Measurements from ENCODE around the gene FRMD4B.

FRMD4B gene

GRCh38 chr3:69197922-69198530 is 187.9 kb downstream of the FRMD4B start:
- peak; percentile 6 to 60 (median 38) for DNase-seq

DNA sequence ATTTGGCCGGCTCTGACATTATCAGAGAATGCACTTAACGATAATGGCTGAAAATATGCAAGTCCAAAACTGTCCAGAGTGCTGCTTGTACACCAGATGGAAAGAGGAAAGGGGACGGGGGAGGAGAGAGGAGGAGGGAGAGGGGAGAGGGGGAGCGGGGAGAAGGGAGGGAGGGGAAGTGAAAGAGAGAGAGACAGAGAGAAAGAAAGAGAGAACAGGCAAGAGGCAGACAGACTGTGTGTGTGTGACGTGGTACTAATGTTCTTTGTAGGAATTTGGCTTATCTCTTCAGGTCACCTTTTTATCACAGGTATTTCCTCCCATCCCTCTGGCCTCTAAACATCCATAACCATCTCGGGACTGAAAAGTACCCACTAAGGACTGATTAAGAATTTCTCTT is 188.4 kb downstream of the FRMD4B start:
- no peak for DNase-seq

DNA sequence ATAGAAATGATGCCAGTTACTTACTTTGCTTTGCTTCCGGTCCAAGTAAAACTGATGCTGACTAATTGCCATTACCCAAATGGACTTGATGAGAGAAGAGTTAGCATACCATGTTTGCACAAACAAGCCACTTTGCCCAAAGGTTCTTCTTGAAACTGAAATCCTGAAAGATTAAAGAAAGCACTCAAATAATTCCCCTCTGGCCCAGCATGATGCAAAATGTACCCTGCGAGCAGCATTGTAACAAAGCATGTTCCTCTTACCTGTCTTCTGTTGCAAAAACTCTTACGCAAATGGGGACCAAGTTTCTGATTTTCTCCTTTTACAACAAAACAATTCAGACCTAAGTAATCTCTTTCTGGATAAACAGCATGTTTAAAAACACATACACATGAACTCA is 189.0 kb downstream of the FRMD4B start:
- no peak for DNase-seq

GRCh38 chr3:69194431-69195165 is 191.3 kb downstream of the FRMD4B start:
- no peak for DNase-seq

DNA sequence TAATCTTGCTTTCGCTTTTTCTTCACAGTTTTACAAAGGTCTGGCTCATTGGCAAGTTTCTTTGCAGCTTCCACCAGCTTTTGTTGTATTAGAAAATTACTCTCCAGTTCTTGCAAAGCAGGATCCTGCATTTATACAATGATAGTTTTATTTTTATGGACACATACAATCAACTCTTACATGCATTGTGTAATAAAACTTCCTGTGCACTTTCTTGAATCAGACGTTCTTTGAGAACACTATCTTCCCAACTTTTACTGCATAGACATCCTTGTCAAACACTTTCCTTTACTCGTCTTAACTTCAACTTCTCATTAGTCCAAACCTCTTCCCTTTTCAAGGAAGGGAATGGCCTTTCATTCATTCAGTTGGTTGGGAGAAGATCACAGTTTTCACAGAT is 192.1 kb downstream of the FRMD4B start:
- no peak for DNase-seq

DNA sequence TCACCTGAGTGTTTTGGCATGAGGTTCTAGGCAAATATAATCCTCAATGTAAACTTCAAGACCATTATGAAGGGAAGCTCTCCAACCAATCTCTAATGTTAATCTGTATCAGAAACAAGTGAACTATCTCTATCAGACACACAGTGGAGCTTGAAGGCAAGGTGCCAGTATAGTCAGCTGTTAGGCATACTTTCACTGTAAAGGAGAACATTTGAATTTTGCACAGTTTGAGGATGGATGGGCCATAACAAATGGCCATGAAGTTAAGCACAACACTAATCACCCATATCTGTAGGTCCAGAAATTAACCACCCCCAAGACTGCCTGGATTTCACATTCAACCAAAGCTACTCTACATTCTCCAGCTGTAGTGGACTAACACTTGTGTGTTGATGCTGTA is 194.4 kb downstream of the FRMD4B start:
- no peak for DNase-seq

DNA sequence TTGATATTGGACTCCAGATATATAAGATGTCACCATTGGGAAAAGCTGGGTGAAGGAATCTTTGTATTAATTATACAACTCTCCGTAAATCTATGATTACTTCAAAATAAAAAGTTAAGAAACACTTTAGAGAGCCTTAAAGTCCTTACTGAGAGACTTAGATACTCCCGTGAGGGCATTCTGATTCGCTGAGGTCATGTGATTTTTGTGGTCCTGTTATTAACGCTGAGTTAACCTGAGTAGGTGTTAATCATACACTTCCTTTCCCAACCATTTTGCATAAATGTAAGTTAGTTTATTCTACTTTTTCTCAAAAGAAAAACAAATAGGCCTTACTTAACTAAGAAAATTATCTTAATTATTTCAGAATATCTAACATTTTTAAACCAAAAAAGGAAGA is 196.4 kb downstream of the FRMD4B start:
- no peak for DNase-seq

GRCh38 chr3:69186575-69187093 is 199.3 kb downstream of the FRMD4B start:
- no peak for DNase-seq

DNA sequence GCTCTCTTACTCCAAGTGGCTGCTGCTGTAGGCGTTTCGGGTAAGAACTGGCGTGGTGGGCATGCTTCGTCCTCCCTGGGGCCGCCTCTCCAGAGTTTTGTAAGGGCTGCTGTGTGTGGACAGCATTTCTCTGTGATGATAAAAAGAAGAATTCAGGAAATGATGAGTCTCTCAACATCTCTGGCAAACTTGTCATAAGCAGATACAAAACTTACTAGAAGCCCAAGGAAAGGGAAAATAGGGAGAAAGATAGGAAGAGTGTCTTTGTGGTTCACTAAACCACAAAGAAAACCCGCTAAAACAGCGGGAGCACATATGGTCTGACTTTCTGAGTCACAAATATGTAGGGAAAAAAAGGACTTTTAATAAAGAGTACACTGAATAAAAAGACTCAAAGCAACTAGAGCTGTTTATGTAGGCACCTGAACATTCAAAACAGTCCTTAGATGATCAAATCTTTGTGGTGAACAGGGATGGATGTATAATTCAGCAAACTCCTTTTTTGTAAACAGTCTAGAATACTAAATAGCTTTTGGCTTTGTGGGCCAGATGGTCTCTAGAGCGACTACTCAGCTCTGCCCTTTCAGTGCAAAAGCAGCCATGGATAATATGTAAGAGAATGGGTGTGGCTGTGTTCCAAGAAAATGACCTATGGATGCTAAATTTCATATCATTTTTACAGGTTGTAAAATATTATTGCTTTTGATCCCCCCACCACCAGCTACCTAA is 203.1 kb downstream of the FRMD4B start:
- no peak for DNase-seq

- no peak for DNase-seq
These were observed 204.2 kb downstream of the FRMD4B start for GRCh38 chr3:69181592-69182211.

DNA sequence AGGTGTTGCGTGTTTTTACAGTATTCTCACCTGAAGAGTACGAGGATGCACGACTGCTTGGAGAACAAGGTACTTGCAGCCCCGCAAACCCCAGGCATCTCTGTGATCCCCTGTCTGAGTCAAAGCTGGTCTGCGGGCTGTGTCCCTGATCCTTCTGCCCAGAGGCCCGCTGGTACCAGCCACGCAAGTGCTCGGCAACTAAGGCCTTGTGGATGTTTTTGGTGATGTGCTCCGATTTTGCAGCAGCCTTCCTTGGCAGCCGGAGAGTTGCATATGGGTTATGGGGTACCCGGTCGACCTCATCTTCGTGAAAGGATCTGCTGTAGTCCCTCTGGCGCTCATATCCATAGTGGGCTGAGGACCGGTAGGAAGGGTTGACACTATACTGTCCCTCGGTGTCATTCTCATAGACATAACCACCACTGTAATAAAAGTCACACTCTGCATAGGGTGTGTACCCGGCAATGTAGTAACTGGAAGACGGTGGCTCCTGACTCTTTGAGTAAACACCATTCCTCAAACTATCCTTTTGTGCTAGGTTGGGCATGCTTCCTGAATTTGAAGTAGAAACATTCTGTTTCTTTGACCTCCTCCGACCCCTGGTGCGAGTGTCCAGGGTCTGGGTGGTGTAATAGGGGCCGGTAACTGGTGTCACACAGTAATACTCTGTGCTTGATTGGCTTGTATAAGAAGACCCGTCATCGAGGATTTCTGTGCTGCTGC is 204.9 kb downstream of the FRMD4B start:
- no peak for DNase-seq

- DNase-seq = no peak
These were observed 206.0 kb downstream of the FRMD4B start for GRCh38 chr3:69179740-69180372.

DNA sequence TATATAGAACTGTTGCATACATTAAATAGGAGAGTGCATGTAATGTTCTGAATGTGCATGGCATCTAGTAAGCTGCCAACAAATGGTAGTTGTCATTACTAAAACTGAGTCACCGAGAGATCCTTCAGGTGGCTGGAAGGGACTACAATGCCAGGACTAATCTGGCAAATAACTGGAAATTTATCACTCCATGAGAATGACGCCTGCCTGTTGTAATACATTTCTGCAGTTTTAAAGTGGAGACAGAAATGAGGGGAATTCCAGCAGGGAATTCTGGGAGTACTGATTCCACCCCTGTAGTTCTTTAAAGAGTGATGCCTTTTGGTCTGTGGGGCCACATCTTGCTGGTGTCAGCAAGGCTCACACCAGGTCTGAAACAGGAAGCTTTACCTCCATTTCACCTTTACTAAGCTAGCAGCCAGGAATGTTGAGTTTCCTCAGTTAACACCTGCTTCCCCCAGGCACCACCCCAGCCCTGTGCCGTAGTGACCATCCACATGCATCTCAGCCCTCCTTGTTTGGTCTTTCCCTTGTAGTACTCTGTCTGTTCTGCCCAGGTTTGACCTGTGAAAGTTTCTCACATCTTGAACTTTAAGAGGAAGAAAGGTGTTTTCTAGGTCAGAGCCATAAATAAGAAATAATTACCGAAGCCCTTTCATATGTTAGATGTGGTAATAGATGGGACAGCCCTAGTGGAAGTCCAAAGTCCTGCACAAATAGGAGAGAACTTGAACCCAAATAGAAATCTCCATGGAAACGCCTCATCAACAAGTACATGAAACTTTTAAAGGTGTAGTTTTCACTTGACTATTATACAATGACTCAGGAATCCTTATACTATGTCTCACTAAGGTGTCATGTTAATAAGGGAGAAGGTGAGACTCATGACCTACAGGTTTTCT is 206.8 kb downstream of the FRMD4B start:
- DNase-seq = no peak

DNA sequence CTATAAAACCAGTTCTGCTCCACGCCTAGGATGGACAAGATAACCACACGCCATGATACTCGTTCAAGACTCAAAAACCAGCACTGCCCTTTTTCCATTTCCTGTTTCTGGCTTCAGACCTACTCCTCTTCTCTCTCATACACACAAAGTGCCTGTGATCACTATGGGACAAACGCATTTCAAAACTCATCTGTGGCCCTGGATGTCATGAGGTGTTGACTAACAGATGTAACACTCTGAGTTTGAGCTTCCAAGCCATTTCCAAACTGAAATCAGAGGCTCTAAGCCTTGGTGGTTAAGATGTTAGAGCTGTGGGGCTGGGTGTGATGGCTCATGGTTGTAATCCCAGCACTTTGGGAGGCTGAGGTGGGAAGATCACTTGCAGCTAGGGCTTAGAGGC is 207.8 kb downstream of the FRMD4B start:
- no peak for DNase-seq

DNA sequence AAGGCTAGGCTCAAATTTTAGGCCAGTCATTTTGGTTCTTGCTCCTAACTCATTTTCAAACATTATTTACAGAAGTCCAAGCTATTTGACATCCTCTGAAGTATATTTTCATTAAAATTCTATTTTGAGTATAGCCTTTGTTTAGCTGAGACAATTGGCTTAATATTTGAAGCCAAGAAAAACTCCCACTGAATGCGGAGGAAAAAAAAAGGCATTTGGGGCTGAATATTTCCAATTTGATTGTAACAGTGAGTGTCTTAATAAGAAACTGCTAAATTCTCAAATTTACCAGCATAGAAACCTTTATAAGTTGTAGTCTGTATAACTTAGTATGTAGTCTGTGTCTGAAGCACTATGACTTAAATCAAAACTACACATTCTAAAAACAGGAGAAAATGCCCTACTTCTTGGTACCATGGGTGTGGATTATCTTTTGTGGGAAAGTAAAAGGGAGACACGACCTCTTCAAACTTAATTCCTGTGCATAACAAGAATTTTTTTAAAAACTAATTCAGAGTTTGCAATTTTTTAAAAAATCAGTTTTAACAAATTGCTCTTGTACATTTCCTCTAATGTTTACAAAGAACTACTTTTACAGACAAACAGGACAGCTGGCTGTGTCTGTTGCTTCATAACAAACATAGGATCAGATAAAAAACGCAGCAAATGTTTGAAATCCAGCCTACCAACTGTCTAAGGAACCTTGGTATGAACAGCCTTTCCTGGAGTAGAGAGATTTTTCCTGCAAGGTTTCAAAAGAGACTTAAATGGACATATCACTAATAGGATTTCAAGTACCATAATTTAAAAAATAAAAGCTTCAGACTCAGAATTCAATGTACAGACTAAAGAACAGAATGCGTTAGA is 210.8 kb downstream of the FRMD4B start:
- no peak for DNase-seq

GRCh38 chr3:69174445-69174844 is 211.4 kb downstream of the FRMD4B start:
- DNase-seq = no peak

GRCh38 chr3:69172058-69172457 is 213.8 kb downstream of the FRMD4B start:
- DNase-seq = no peak

GRCh38 chr3:69166446-69166845 is 219.4 kb downstream of the FRMD4B start:
- DNase-seq = no peak

GRCh38 chr3:69165744-69166143 is 220.1 kb downstream of the FRMD4B start:
- no peak for DNase-seq

DNA sequence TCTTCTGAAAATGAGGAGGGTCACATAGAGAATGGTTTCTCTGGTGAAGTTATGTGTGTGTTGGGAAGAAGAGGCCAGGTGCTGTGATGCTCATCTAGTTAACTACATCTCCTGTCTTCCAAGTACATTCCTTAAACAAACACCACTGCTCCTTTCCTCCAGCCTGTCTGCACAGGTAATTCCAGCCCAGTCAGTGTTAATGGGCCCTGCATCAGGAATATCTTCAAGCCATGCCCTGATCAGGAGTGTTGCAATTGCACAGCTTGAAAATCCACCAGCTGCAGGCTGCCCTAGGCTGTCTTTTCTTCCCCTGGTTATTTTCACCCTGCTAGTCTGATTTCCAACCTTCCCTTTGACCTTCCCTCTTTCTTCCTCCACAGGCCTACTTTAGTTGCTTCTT is 221.6 kb downstream of the FRMD4B start:
- no peak for DNase-seq

All from stimulated activated naive CD4-positive, alpha-beta T cell (primary cell).